ENCODE results near the gene RASA3.

DNA sequence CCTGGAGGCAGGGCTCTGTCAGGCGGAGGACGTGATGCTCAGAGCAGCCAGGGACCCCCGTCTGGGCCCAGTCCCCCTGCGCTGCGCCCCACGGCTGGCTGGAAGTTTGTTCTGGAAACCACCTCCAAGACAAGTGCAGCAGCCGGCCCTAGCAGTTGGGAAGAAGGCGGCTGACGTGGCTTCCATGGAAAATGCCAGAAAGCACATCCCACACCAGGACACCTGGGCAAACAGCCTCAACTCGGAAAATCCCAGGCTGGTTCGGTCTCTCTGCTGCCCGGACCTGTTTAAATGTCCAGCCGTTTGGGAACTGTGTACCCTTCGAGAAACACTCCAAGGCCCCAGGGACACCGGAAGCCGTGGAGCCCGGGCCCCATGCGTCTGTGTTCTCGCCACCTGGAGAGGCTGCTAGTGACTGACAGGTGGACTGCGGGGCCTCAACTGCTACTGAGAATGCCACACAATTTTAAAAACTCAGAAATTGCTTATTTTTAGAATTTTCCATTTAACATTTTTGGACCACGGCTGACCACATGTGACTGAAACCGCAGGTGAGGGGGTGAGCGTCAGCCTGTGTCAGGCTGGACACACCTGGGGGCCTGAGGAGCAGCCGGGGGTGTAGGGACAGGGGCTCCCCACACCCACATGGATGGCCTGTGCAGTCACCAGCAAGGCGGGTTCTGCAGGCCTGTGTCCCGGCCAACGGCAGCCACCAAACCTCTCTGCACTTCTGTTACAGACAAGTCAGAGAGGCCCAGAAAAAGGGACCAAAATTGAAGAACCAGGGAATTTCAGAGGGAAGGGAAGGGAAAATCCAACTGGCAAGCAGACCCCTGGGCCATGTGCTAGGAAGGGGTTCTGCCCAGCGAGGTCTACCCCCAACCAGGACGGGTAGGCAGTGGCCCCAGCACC is 31.7 kb downstream of the RASA3 start:
- TF ChIP-seq, protein P1, sequence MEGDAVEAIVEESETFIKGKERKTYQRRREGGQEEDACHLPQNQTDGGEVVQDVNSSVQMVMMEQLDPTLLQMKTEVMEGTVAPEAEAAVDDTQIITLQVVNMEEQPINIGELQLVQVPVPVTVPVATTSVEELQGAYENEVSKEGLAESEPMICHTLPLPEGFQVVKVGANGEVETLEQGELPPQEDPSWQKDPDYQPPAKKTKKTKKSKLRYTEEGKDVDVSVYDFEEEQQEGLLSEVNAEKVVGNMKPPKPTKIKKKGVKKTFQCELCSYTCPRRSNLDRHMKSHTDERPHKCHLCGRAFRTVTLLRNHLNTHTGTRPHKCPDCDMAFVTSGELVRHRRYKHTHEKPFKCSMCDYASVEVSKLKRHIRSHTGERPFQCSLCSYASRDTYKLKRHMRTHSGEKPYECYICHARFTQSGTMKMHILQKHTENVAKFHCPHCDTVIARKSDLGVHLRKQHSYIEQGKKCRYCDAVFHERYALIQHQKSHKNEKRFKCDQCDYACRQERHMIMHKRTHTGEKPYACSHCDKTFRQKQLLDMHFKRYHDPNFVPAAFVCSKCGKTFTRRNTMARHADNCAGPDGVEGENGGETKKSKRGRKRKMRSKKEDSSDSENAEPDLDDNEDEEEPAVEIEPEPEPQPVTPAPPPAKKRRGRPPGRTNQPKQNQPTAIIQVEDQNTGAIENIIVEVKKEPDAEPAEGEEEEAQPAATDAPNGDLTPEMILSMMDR (IDR thresholded peaks at IDR 0.05), result no peak
- TF ChIP-seq POLR2AphosphoS5 (IDR thresholded peaks at IDR 0.05), result no peak
- no peak for TF ChIP-seq POLR2A (IDR thresholded peaks at IDR 0.05)
